Esophagus squamous epithelium (tissue), 5 donors: ENCODE data around the gene TBC1D1. TPM values are rescaled to one million over a fixed set of nuclear protein-coding genes. Genes with fewer than 3 reads are reported as not detected.
A peak's percentile ranks its signal among the peaks of the same experiment; 100 is the strongest.

Experiments
- DNase-seq: peaks from one replicate; lab custom pipeline; 2025; lab: John Stamatoyannopoulos, UW
- H3K27ac ChIP-seq, 4 donors: fragments of 200-600 bp; sonication (generic); one replicate each; pipeline ENCODE4 v1.5.1; 2016 to 2019; ENCODE audit warnings: mild to moderate bottlenecking in 1 of 4
- H3K27me3 ChIP-seq, 4 donors: fragments of 200-600 bp; sonication (generic); 1 replicate in 3 of 4; 2 replicates in 1 of 4; pipeline versions ENCODE4 v1.5.1 to v1.6.0; 2017 to 2021; ENCODE audit warnings: antibody characterized with exemption in 1 of 4
- H3K36me3 ChIP-seq, 3 donors: fragments of 200-600 bp; sonication (generic); one replicate each; pipeline ENCODE4 v1.5.1; 2016 to 2019
- H3K4me1 ChIP-seq, 3 donors: fragments of 200-600 bp; sonication (generic); one replicate each; pipeline ENCODE4 v1.5.1; 2017 to 2019
- H3K4me3 ChIP-seq, 4 donors: fragments of 200-600 bp; sonication (generic); 1 replicate in 3 of 4; 2 replicates in 1 of 4; pipeline ENCODE4 v1.5.1; 2016 to 2019; ENCODE audit warnings: mild to moderate bottlenecking in 2 of 4, moderate library complexity in 1 of 4
- H3K9me3 ChIP-seq, 3 donors: fragments of 200-600 bp; sonication (generic); one replicate each; pipeline ENCODE4 v1.5.1; 2016 to 2019
- POLR2A ChIP-seq, 4 donors: fragments of 450-650 bp; IDR thresholded peaks; one replicate each; pipeline ENCODE4 v1.6.1; 2017; ENCODE audit warnings: antibody characterized with exemption in 4 of 4, mild to moderate bottlenecking in 4 of 4, moderate library complexity in 3 of 4
- WGBS, 2 donors: methylation state at CpG; one replicate each; pipeline ENCODE4 v1.1.5; 2018; 5-methylcytosine and 5-hydroxymethylcytosine counted together
- intact Hi-C: fragments of 100-400 bp; cut with DNase I; formaldehyde crosslinking; loops from one replicate; pipeline ENCODE4 v1.15.0; 2022
- total RNA-seq, 4 donors: library from RNA; depleted of rRNA; stranded (reverse); fragments of >200 nt; gene quantifications; one replicate each; pipeline ENCODE4 v1.1.0, GENCODE V29; 2016
- TF ChIP-seq, protein P1 (sequence below), 6 experiments: fragments of 450-650 bp in 4 of 6; fragments of 200-600 bp in 2 of 6; sonication (generic) in 2 of 6; IDR thresholded peaks; one replicate each; pipeline ENCODE4 v1.5.1; 2016 to 2019; ENCODE audit warnings: antibody characterized with exemption in 6 of 6, mild to moderate bottlenecking in 4 of 6, moderate library complexity in 4 of 6
- donor health status: DM: yes; HTN: yes; CAD: no.

The TBC1D1 gene
- total RNA-seq, 4 donors from 2014 or later, result 6.9 to 44.6 (median 25.6) TPM

DNA sequence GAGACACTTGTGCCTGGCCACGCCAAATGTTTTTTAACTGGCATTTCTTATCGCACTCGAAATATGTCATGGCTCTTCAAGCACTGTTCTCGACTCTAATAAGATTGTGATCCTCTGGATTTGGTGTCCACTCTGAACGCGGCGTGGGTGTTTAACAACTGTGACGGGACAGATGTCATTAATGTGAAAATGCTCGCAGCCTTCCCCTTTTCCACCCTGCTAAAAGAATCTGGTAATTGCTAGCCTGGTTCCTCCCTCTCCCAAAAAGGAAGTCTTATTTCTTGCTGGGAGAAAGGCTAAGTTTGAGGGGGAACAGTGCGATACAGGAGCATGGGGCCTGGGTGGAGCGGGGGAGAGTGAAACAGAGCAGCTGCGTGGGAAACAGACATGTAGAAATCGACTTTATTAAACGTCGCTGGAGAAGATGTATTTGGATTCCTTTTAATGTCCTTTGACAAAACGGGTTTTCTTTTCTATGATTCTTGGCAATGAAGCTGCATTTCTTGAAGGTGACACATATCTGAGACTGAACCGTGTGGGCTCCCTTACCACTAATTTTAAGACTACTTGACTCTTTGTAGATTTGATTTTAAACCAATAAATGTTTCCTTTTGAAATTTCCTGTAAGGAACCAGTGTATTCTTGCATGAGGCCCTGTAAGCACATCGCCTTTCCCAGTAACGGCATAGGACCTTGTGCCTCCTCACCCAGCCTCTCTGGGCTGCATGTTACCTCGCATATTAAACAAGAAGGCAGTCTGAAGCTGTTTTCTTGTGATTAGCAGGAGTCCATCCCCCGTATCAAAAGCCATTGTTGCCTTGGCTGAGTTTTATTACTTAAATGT, 17.8 kb downstream of the TBC1D1 start:
- Histone ChIP-seq H3K4me1 (no peaks in the 10 kb centered on the region), H3K27me3 (no peaks in the 10 kb centered on the region), H3K36me3 (no peaks in the 10 kb centered on the region), H3K27ac (peak overlapping the region in 2 of 4 donors; percentile 39 to 43), H3K4me3 (no peak overlapping the region), H3K9me3 (no peaks in the 10 kb centered on the region)
- DNase-seq, result no peak
- TF ChIP-seq, protein P1, sequence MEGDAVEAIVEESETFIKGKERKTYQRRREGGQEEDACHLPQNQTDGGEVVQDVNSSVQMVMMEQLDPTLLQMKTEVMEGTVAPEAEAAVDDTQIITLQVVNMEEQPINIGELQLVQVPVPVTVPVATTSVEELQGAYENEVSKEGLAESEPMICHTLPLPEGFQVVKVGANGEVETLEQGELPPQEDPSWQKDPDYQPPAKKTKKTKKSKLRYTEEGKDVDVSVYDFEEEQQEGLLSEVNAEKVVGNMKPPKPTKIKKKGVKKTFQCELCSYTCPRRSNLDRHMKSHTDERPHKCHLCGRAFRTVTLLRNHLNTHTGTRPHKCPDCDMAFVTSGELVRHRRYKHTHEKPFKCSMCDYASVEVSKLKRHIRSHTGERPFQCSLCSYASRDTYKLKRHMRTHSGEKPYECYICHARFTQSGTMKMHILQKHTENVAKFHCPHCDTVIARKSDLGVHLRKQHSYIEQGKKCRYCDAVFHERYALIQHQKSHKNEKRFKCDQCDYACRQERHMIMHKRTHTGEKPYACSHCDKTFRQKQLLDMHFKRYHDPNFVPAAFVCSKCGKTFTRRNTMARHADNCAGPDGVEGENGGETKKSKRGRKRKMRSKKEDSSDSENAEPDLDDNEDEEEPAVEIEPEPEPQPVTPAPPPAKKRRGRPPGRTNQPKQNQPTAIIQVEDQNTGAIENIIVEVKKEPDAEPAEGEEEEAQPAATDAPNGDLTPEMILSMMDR (IDR thresholded peaks at IDR 0.05), result no peak
- intact Hi-C loops, result loop anchor here (10.0 kb wide), 1 partner anchor 116 kb away; no protein-coding TSS in a partner anchor
- whole genome bisulfite sequencing, 2 donors, result 61 to 68% methylated on average over 21 of the region's 21 CpGs

DNA sequence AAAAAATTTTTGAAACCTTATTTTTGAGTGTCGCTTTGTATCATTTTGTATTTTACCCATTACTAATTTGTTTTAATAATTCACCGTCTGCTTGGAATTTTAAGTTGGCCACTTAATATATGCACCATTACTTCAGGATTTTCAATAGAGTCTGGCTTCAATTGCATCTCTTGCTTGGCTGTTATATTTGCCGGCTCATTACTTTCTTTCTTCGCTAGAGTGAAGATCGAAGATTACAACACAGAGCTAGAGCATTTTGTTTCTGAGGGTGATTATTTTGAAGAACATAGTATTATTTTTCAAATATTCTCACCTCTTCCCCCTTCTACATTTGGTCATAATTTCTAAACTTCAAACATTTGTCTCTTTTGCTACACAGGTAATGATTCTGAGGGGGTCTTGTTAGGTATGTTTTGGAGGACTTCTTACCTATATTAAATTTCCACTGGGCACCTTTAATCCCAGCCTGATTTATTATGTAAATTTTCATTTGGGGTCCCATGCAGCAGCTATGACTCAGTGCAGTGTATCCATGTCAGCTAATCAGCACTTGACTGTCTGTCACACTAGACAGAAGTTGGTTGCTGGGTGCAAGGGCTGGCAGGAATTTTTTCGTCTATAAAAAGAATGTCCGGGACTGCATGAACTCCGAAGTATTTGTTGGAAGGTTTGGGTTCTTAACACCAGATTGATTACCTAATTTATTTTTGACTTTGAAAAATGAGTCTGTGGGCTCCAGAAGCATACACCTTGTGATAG, 18.6 kb downstream of the TBC1D1 start:
- Histone ChIP-seq H3K27me3 (no peaks in the 10 kb centered on the region), H3K9me3 (no peaks in the 10 kb centered on the region), H3K36me3 (no peaks in the 10 kb centered on the region), H3K27ac (no peak overlapping the region), H3K4me3 (no peak overlapping the region), H3K4me1 (no peaks in the 10 kb centered on the region)
- TF ChIP-seq POLR2A (IDR thresholded peaks at IDR 0.05), result no peak
- TF ChIP-seq, protein P1 (IDR thresholded peaks at IDR 0.05), result no peak
- 79% methylated on average over 8 of the region's 8 CpGs for WGBS, 2 donors
- DNase-seq, result no peak
- intact Hi-C loops, result loop anchor here (10.0 kb wide), 1 partner anchor 115 kb away; no protein-coding TSS in a partner anchor

DNA sequence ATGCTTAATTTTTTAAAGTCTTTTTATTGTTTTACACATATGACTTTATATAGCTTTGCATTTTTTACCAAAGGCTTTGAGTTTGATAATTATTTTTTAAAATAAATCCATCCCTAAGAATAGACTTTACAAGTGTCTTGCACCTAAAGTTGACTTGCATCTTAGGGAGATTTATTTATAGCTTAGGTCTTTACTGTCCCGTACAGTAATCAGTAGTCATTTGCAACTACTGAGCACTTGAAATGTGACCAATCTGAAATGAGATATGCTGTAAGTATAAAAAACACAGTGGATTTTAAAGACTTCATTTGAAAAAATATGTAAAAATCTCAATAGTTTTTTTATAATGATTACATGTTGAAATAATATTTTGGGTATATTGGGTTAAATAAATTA, 19.2 kb downstream of the TBC1D1 start:
- Histone ChIP-seq H3K36me3 (no peaks in the 10 kb centered on the region), H3K4me3 (no peak overlapping the region), H3K27me3 (no peaks in the 10 kb centered on the region), H3K4me1 (no peaks in the 10 kb centered on the region), H3K27ac (no peak overlapping the region), H3K9me3 (no peaks in the 10 kb centered on the region)
- intact Hi-C loops, result no loop called here
- DNase-seq, result no peak
- WGBS, 2 donors, result 45 to 70% methylated on average over 1 of the region's 1 CpG
- no peak for TF ChIP-seq POLR2A (IDR thresholded peaks at IDR 0.05)

GRCh38 chr4:37914539-37914938, 23.7 kb downstream of the TBC1D1 start:
- TF ChIP-seq POLR2A (IDR thresholded peaks at IDR 0.05), result no peak
- TF ChIP-seq, protein P1 (IDR thresholded peaks at IDR 0.05), result no peak
- no peaks in the 10 kb centered on the region for H3K4me1 ChIP-seq
- DNase-seq, result no peak
- intact Hi-C loops, result no loop called here
- H3K27ac ChIP-seq, result no peak overlapping the region
- no peaks in the 10 kb centered on the region for H3K9me3 ChIP-seq
- no peak overlapping the region for H3K4me3 ChIP-seq
- no peaks in the 10 kb centered on the region for H3K27me3 ChIP-seq
- WGBS, 2 donors, result 78 to 79% methylated on average over 3 of the region's 3 CpGs
- H3K36me3 ChIP-seq, result no peaks in the 10 kb centered on the region

GRCh38 chr4:37917388-37917787, 26.5 kb downstream of the TBC1D1 start:
- no peak overlapping the region for H3K4me3 ChIP-seq

More at GRCh38 chr4:37917388-37917787, 26.5 kb downstream of the TBC1D1 start:
- intact Hi-C loops, result no loop called here
- DNase-seq, result no peak
- H3K36me3 ChIP-seq, result no peaks in the 10 kb centered on the region
- H3K27me3 ChIP-seq, result no peaks in the 10 kb centered on the region
- no peaks in the 10 kb centered on the region for H3K9me3 ChIP-seq
- H3K27ac ChIP-seq, result no peak overlapping the region
- no peaks in the 10 kb centered on the region for H3K4me1 ChIP-seq
- 87 to 92% methylated on average over 7 of the region's 7 CpGs for WGBS, 2 donors
- TF ChIP-seq, protein P1 (IDR thresholded peaks at IDR 0.05), result no peak
- TF ChIP-seq POLR2A (IDR thresholded peaks at IDR 0.05), result no peak
